ENCODE data around the gene OTOP3. TPM values are rescaled to one million over a fixed set of nuclear protein-coding genes. Genes with fewer than 3 reads are reported as not detected.
"Not testable (repeated sequence)": the region's sequence is repeated elsewhere in the genome, so short reads cannot be mapped to it uniquely, and the experiment has no call there.

Gene OTOP3
- total and polyA plus RNA-seq, 2 of the 4 experiments (the other 2 are of a cell fraction), result not detected

DNA sequence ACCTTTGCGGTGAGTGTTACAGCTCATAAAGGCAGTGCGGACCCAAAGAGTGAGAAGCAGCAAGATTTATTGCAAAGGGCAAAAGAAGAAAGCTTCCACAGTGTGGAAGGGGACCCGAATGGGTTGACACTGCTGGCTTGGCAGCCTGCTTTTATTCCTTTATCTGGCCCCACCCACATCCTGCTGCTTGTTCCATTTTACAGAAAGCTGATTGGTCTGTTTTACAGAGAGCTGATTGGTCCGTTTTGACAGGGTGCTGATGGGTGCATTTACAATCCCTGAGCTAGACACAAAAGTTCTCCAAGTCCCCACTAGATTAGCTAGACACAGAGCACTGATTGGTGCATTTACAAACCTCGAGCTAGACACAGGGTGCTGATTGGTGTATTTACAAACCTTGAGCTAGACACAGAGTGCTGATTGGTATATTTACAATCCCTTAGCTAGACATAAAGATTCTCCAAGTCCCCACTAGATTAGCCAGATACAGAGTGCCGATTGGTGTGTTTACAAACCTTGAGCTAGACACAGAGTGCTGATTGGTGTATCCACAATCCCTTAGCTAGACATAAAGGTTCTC is 29.4 kb upstream of the OTOP3 start:
- H4K20me1 ChIP-seq (ENCODE audit: insufficient read depth, low read length); H3K18ac ChIP-seq (ENCODE audit: low read depth, low read length); H3K4me2 ChIP-seq (ENCODE audit: low read depth, low read length); H3K4me1 ChIP-seq (ENCODE audit: control insufficient read depth, insufficient read depth, low read length); H3K36me3 ChIP-seq (ENCODE audit: control insufficient read depth, insufficient read depth, low read length); H2BK20ac ChIP-seq (ENCODE audit: low read depth, low read length); H4K91ac ChIP-seq (ENCODE audit: insufficient read depth, low read depth, low read length); H2BK15ac ChIP-seq (ENCODE audit: low read depth, low read length); H2BK5ac ChIP-seq (ENCODE audit: low read depth, low read length, poor library complexity, severe bottlenecking); H3K56ac ChIP-seq (ENCODE audit: extremely low read depth, insufficient read depth, low read length); intact Hi-C loops (cut with micrococcal nuclease); H2AK9ac ChIP-seq (replicated peaks; ENCODE audit: low read depth, low read length, poor library complexity); H2AFZ ChIP-seq (replicated peaks; ENCODE audit: low read length, poor library complexity); POLR2A ChIA-PET (ENCODE audit: unreplicated experiment); H3K23ac ChIP-seq (ENCODE audit: low read depth, low read length); H3K14ac ChIP-seq (replicated peaks; ENCODE audit: low read depth, low read length); H2AK5ac ChIP-seq (ENCODE audit: low read depth, low read length); BruUV-seq (replicated peaks); DNase-seq; H3K27ac ChIP-seq (ENCODE audit: insufficient read depth, low read length); CTCF ChIA-PET; H3K79me1 ChIP-seq (ENCODE audit: low read depth in 1 of 2, low read length in 2 of 2); H3K9me1 ChIP-seq (ENCODE audit: insufficient read depth, low read length); H3K9ac ChIP-seq (ENCODE audit: low read depth, low read length); H3K4me3 ChIP-seq (ENCODE audit: insufficient read depth, low read depth, low read length); H4K5ac ChIP-seq (ENCODE audit: low read depth, low read length); ATAC-seq (ENCODE audit: low read depth); H3K9me3 ChIP-seq (ENCODE audit: control insufficient read depth, insufficient read depth, low read length); H4K8ac ChIP-seq (ENCODE audit: low read depth in 2 of 2, low read length in 2 of 2); in situ Hi-C loops (cut with MboI; ENCODE audit: low sequenced_read_pairs); dilution Hi-C loops (cut with HindIII; ENCODE audit: low sequenced_read_pairs, unreplicated experiment); H2BK120ac ChIP-seq (ENCODE audit: low read depth, low read length); H3K4ac ChIP-seq (ENCODE audit: low read depth, low read length): not testable (repeated sequence)
- no CpG with 5 or more reads among the region's 6 CpGs for WGBS, 2 experiments (ENCODE audit: extremely low coverage in 2 of 2, insufficient read length in 1 of 2)
- peaks cover 25% of the 10 kb centered on the region for H3K27me3 ChIP-seq (ENCODE audit: control insufficient read depth, insufficient read depth, low read length)
